NT2/D1 (cell line): ENCODE data around the gene GZMH.

Experiments
- SUZ12 ChIP-seq: IDR thresholded peaks from 2 replicates; pipeline ENCODE4 v1.6.1; 2011; ENCODE audit not compliant: insufficient read length, insufficient read depth; ENCODE audit errors: extremely low read depth
- YY1 ChIP-seq: IDR thresholded peaks from 2 replicates; pipeline ENCODE4 v1.6.1; 2011; ENCODE audit not compliant: insufficient read length, insufficient read depth

GRCh38 chr14:24632761-24633160, 23.3 kb upstream of the GZMH start:
- no peak for TF ChIP-seq SUZ12
- no peak for TF ChIP-seq YY1
